SU-DHL-6 (cell line): ENCODE measurements around the gene VSTM4.

Experiments
- H2AFZ ChIP-seq: fragments of 200-600 bp; sonication (generic); 2 replicates; pipeline ENCODE4 v1.6.1; 2014; ENCODE audit warnings: low read depth, mild to moderate bottlenecking, moderate library complexity, mixed read lengths, antibody characterized with exemption, low read length; ENCODE audit not compliant: severe bottlenecking
- H3F3A ChIP-seq: fragments of 200-600 bp; shearing (Covaris generic); 2 replicates; pipeline ENCODE4 v1.6.0; 2016; ENCODE audit warnings: antibody characterized with exemption, mild to moderate bottlenecking; ENCODE audit not compliant: insufficient read depth
- H3K27ac ChIP-seq: fragments of 200-600 bp; sonication (generic); 2 replicates; pipeline ENCODE4 v1.5.1; 2016; ENCODE audit warnings: low read depth, mild to moderate bottlenecking, low read length, moderate library complexity, mixed read lengths
- H3K27me3 ChIP-seq: fragments of 200-600 bp; sonication (generic), shearing (Covaris generic); 2 replicates; pipeline ENCODE4 v1.6.0; 2014; ENCODE audit warnings: mild to moderate bottlenecking, low read length
- H3K36me3 ChIP-seq: fragments of 200-600 bp; sonication (generic); 2 replicates; pipeline ENCODE4 v1.6.1; 2014; ENCODE audit warnings: mild to moderate bottlenecking, low read length, mixed read lengths
- H3K4me2 ChIP-seq: fragments of 300-600, 200-600 bp; shearing (Covaris generic), sonication (generic); 2 replicates; pipeline ENCODE4 v1.6.0; 2014; ENCODE audit warnings: low read length, low read depth, mild to moderate bottlenecking; ENCODE audit not compliant: poor library complexity, severe bottlenecking
- H3K4me3 ChIP-seq: fragments of 200-600 bp; sonication (generic); 2 replicates; pipeline ENCODE4 v1.5.1; 2014; ENCODE audit warnings: antibody characterized with exemption, low read length, mild to moderate bottlenecking, mixed read lengths; ENCODE audit not compliant: insufficient read depth, poor library complexity, severe bottlenecking
- H3K79me2 ChIP-seq: fragments of 200-600 bp; sonication (generic); 2 replicates; pipeline ENCODE4 v1.6.1; 2014; ENCODE audit warnings: mild to moderate bottlenecking, low read length, moderate library complexity; ENCODE audit not compliant: insufficient read depth
- H3K9ac ChIP-seq: fragments of 200-600 bp; sonication (generic); 2 replicates; pipeline ENCODE4 v1.7.0; 2014; ENCODE audit warnings: mild to moderate bottlenecking, low read length
- H3K9me2 ChIP-seq: fragments of 200-600 bp; sonication (generic); replicated peaks from 2 replicates; pipeline ENCODE4 v1.6.1; 2014; ENCODE audit warnings: low read length; ENCODE audit not compliant: insufficient read depth
- H3K9me3 ChIP-seq: fragments of 200-600 bp; sonication (generic); 2 replicates; pipeline ENCODE4 v1.6.1; 2014; ENCODE audit warnings: low read length, mixed read lengths; ENCODE audit not compliant: insufficient read depth
- H4K20me1 ChIP-seq: fragments of 200-600 bp; sonication (generic); 2 replicates; pipeline ENCODE4 v1.6.1; 2014; ENCODE audit warnings: low read depth, mild to moderate bottlenecking, antibody characterized with exemption, low read length, moderate library complexity, mixed read lengths
- CTCF ChIP-seq: fragments of 200-600 bp; sonication (generic); IDR thresholded peaks from one replicate; pipeline ENCODE4 v1.5.1; 2017; ENCODE audit warnings: antibody characterized with exemption, mild to moderate bottlenecking, low read length, moderate library complexity; ENCODE audit not compliant: insufficient read depth, poor library complexity, severe bottlenecking
- EZH2phosphoT487 ChIP-seq: fragments of 200-600 bp; sonication (generic), shearing (Covaris generic); conservative IDR thresholded peaks from 2 replicates; pipeline ENCODE4 v1.6.1; 2018; ENCODE audit warnings: mild to moderate bottlenecking, antibody characterized with exemption, low read length, moderate library complexity, mixed read lengths

VSTM4 gene

GRCh38 chr10:49000437-49001398, 114.6 kb downstream of the VSTM4 start:
- no peaks in the 10 kb centered on the region for H3K9me3 ChIP-seq
- H3K27ac ChIP-seq: no peak overlapping the region
- no peaks in the 10 kb centered on the region for H3K36me3 ChIP-seq
- H3K4me3 ChIP-seq: no peak overlapping the region
- TF ChIP-seq EZH2phosphoT487: no peak
- TF ChIP-seq CTCF: no peak
- no peaks in the 10 kb centered on the region for H3K27me3 ChIP-seq
- H3K79me2 ChIP-seq: no peaks in the 10 kb centered on the region
- no peak overlapping the region for H2AFZ ChIP-seq
- H3F3A ChIP-seq: no peaks in the 10 kb centered on the region
- no peak overlapping the region for H3K9ac ChIP-seq
- no peaks in the 10 kb centered on the region for H4K20me1 ChIP-seq
- H3K9me2 ChIP-seq: no peaks in the 10 kb centered on the region
- no peak overlapping the region for H3K4me2 ChIP-seq

GRCh38 chr10:48999346-48999745, 116.0 kb downstream of the VSTM4 start:
- Histone ChIP-seq H3F3A (no peaks in the 10 kb centered on the region), H4K20me1 (no peaks in the 10 kb centered on the region), H3K79me2 (no peaks in the 10 kb centered on the region), H3K4me3 (no peak overlapping the region), H3K9me3 (no peaks in the 10 kb centered on the region), H3K4me2 (no peak overlapping the region), H3K36me3 (no peaks in the 10 kb centered on the region), H2AFZ (no peak overlapping the region), H3K9ac (no peak overlapping the region), H3K9me2 (no peaks in the 10 kb centered on the region), H3K27ac (no peak overlapping the region), H3K27me3 (no peaks in the 10 kb centered on the region)
- TF ChIP-seq EZH2phosphoT487 (no peak), CTCF (no peak)

GRCh38 chr10:48996329-48996728, 119.0 kb downstream of the VSTM4 start:
- Histone ChIP-seq H3F3A (no peaks in the 10 kb centered on the region), H3K27ac (no peak overlapping the region), H4K20me1 (no peaks in the 10 kb centered on the region), H2AFZ (no peak overlapping the region), H3K36me3 (no peaks in the 10 kb centered on the region), H3K27me3 (no peaks in the 10 kb centered on the region), H3K4me2 (no peak overlapping the region), H3K79me2 (no peaks in the 10 kb centered on the region), H3K9me2 (no peaks in the 10 kb centered on the region), H3K4me3 (no peak overlapping the region), H3K9ac (no peak overlapping the region), H3K9me3 (no peaks in the 10 kb centered on the region)
- TF ChIP-seq CTCF (no peak), EZH2phosphoT487 (no peak)
